HG02642 (cell line): ENCODE data around the gene SPRY1.

Experiments used
- ATAC-seq: cut with Tn5 transposase; IDR thresholded peaks from one replicate; pipeline ENCODE4 v1.9.1; 2021; ENCODE audit warnings: mild to moderate bottlenecking; ENCODE audit not compliant: unreplicated experiment, poor library complexity

The SPRY1 gene

DNA sequence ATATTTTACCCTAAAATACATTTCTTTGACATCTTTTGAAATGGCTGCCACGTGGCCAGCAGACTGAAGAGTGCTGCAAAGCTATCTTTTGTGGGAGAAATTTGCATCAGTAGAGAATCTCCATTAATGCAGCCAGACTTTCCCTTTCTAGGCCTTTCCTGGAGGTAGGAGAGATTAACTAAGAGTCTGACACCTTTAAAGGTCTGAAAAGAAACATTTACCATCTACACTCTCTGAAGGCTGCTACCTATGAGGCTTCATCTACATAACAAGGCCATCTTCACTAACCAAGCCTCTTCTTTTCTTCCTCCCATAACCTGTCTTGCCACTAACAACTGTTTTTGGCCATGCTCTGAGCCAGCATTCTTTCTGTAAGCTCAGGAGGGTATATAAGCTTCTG is 17.8 kb upstream of the SPRY1 start:
- ATAC-seq = no peak

DNA sequence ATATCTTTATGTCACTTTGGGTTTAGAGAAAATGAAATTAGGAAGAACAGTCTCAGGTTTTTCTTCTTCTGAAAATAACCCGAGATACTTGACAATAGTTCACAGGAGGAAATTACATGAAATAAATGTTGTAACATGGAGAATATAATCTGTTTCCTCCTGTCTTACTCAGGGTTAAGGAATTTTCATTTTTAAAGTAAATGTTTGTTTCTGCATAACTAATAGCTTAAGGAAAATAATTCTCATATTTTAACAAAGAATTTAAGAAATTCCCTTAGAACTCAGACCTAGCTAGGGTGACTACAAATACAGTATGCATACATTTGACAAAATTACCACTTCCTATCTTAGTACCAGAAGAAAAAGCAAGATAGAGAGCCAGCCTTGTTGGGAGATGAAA is 17.2 kb upstream of the SPRY1 start:
- ATAC-seq = no peak

DNA sequence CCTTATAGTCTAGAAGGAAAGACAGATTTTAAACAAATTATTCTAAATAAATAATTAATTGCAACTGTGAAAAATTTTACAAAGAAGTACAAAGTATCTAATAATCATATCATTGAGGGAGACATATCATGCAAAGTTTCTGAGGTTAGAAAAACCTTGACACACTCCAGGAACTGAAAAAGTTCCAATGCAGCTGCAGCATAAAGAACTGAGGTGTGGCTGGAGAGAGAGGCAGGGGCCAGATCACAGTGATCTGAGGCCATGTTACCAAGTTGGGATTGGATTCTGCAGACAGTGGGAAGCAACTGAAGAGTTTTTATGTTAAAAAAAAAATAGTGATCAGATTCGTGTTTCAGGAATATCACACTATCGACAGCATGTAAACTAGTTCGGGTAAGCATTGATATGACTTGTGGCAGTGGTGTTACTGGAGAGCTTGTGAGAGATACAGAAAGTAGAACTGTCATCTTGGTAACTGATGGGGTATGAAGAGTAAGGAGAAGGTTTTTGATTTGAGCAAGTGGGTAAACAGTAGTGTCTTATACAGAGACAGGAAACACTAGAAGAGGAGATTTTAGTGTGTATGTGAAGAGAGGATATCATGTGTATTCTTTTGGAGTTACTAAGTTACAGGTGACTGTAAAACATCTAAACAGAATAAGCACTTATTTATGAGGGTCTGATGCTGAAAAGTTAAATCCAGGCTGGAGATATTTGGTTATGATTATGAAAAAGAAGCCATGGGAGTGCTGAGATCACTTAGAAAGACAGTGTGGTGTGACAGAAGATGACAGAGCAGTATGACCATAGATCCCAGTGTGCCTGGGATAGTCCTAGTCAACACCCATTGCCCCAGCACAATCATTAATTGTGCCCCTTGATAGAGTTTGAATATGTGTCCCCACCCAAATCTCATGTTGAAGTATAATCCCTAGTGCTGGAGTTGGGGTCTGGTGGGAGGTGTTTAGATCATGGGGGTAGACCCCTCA is 15.6 kb upstream of the SPRY1 start:
- ATAC-seq = peak; percentile 56

DNA sequence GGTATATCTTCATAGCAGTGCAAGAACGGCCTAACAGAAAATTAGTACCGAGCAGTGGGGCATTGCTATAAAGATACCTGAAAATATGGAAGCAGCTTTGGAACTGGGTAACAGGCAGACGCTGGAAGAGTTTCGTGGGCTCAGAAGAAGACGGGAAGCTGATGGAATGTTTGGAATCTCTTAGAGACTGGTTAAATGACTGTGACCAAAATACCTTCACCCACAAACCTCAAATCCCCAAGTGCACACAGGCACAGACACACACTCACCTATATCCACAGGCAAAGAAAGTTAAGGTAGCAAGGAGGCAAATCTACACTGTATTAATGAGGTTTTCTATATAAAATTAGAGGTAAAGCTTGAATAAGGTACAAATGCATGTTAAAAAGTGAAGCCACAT is 14.6 kb upstream of the SPRY1 start:
- no peak for ATAC-seq

GRCh38 chr4:123383566-123383965 is 13.0 kb upstream of the SPRY1 start:
- no peak for ATAC-seq

- no peak for ATAC-seq
These were observed 10.0 kb upstream of the SPRY1 start for GRCh38 chr4:123386609-123387008.

GRCh38 chr4:123390846-123391456 is 5.6 kb upstream of the SPRY1 start:
- no peak for ATAC-seq

DNA sequence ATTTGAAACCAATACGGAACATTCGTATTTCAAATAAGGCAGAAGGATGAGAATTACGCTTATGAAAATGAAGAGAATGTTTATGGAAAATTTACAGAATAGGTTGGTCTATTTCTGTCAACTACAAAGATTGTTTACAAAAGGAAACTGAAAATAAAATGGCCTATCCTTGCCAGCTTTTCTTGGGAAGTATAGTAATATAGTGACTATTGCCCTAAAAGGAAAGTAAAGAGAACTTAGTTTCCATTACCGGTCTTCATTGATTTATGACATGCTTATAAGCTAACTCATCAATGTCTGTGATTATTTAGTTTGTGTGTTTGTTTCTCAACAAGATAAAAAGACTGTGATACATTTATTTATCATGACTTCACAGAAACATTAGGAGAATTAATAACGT is 2.9 kb upstream of the SPRY1 start:
- no peak for ATAC-seq

DNA sequence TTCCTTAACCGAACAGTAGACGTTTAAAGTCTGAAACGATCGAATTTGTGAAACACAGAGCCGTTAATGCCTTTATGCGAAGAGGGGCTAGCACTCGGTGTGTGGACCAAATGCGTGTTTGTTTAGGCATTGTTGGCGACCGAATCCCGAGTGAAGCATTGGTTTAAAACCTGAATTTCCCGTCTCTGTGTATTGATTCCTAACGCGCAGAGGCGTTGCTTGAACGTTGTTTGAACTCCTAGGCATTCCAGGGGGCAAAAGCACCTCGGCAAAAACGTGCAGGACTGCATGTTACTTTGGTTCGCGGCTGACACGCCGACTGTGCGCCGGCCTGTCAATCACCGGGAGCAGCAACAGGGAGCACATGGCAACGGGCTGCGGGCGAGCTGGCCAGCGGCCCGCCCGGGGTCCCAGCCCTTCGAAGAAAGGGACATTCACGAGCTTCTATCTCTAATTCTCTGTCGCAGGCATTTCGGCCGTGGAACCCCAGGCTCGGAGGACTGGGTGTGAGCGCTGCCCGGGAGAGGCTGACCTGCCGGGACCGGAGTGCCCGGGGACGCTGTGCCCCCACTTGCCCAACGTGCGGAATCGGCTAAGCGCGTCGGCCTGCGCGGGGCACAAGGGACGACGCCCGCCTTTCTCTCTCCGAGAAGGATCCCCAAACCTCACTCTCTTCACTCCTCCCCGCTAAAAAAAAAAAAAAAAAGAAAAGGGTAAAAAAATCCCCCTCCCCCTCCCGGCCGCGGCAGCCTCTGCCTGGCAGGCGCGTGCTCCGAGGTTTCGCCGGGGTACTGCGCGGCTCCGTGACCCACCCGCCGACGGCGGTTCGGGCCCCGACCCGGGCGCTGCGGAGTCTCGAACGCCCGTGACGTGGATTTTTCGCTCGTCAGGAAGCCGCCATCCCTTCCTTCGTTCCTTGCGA is 810 bp downstream of the SPRY1 start:
- peak; percentile 16 for ATAC-seq

DNA sequence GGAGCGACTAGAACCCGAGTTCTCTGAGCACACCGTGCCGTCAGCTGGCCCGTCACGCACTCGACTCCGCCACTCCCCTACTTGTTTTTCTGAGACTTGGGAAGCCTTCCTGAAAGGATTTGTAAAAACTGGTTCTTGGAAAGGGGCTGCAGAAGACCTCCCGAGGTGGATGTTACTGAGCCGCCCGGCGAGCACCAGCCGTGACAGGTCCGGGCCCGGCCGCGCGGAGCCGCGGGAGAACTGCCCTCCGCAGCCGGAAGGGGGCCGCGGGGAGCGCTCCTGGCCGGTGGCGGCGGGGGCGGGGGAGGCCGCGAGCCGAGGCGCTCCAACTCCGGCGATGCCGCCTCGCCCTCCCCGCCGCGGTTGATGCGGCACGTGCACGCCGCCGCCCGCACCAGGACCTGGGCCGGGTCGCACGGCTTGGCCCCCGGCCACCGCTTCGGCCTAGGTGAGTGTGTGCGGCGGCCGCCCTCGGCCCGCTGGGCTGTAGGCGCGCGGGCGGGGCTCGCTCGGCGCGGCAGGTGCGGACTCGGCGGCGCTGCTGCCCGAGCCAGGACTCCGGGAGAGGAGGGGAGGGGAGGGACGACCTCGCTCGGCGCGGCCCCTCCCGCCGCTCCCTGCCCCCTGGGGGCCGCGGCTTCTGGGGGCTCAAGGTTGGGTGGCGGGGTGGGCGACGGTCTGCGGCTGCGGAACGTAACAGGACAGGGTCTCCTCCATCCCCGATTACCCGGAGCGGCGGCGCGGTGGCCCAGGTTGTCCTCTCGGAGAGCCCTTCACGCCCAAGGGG is 1.7 kb downstream of the SPRY1 start:
- ATAC-seq = peak; percentile 66

- peak; percentile 41 for ATAC-seq
These were observed 2.4 kb downstream of the SPRY1 start for GRCh38 chr4:123398853-123399626.

DNA sequence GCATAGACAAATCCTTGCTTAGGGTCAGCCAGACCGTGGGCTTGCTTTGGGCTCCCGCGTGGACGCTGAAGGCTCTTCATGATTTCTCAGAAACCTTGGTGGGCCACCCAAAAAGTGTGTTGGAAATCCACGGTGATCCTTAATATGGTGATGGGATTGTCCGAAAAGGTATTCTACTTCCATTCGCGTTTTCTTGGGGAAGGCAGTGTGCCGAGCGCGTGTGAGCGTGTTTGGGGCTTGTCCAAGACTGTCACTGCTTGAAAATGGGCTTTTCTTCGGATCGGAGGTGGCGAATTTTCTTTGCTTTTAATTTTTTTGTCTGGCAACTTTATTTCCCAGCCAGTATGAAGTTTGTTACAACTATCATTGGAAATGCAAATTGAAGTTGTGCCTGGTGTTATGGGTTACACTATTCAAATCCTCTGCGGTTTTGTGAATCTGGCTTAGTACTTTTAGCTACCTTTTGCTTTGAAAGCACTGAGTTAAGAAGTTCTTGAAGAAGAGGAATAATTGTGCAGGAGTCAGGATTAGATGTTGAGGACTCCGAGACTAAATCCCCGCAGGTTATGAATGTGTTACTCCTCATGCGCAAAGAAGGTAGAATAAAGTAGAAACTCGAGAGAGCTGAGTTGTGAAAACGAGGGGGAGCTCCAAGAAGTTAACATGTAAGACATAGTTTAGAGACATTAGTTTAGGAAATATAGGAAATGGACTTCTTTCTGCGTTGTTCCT is 3.2 kb downstream of the SPRY1 start:
- no peak for ATAC-seq

DNA sequence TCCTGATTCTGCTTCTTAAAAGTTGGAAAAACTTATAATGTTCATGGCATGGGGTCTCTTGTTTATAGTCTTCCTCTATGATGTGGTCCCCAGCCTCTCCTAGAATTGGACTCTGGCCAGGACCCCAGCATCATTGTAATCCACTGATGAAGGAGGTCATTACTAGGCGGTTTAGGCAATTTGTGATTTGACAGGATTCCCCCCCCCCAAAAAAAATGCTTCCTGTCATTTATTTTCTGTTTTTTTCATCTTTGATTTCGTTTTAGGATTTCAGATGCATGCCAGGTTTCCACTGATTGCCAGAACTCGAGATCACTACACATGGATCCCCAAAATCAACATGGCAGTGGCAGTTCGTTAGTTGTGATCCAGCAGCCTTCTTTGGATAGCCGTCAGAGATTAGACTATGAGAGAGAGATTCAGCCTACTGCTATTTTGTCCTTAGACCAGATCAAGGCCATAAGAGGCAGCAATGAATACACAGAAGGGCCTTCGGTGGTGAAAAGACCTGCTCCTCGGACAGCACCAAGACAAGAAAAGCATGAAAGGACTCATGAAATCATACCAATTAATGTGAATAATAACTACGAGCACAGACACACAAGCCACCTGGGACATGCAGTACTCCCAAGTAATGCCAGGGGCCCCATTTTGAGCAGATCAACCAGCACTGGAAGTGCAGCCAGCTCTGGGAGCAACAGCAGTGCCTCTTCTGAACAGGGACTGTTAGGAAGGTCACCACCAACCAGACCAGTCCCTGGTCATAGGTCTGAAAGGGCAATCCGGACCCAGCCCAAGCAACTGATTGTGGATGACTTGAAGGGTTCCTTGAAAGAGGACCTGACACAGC is 4.9 kb downstream of the SPRY1 start:
- ATAC-seq = no peak

GRCh38 chr4:123402121-123402465 is 5.5 kb downstream of the SPRY1 start:
- ATAC-seq = no peak

- no peak for ATAC-seq
These were observed 6.5 kb downstream of the SPRY1 start for GRCh38 chr4:123403080-123403604.

DNA sequence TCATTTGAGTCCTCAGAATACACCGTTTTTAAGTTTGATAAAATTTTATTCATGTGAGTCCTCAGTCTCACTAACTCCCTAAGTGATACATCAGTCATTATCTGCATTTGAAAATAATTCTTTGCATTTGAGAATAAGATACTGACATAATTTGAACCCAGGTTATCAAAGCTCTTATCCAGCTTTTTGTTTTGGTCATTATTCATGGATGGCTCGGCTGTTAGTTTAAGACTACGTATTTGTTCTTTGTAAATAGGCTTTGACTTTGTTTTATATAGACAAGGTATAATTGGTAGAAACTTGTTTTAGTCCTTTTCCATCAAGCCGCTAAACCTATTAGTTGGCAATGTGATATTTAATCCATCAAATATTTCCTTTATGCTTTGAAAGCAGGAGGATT is 7.9 kb downstream of the SPRY1 start:
- ATAC-seq = no peak

DNA sequence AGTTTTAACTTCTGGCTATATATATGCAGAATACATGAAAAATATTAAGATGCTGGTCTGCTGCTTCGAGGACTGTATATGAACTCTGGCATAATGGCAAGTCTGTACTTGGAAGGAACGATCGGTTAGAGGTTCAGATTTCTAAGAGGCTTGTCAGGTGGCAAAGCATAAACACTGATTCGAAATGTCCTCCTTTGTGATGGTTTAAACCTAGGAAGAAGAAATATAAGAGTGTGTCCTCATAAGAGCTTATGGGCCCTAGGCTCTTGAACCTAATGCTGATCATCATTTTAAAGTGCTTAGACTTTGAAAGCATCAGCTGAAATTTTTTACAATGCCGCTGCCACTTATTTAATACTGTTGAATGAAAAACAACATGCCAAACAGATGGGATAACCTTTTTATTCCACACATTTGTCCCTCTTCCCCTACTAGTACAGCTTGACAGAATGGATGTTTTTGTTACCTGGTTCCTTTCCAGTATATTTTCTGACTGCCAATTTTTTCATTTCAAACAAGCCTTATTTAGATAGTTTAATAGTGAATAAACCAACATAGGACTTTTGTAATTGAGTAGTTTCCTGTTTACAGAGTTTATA is 8.8 kb downstream of the SPRY1 start:
- ATAC-seq = no peak
